ENCODE measurements around the gene CCNL2. TPM values are rescaled to one million over a fixed set of nuclear protein-coding genes. Genes with fewer than 3 reads are reported as not detected.
"Not testable (repeated sequence)": the region's sequence is repeated elsewhere in the genome, so short reads cannot be mapped to it uniquely, and the experiment has no call there.

Gene CCNL2
- total RNA-seq, 2 experiments from 2014 or later = 274 to 281 TPM

- peak overlapping the region; percentile 88 for H3K27ac Mint-ChIP-seq
- H3K36me3 ChIP-seq (ENCODE audit: insufficient read depth, low read length); H3K4me3 ChIP-seq (ENCODE audit: low read length); H3K27me3 ChIP-seq (ENCODE audit: control insufficient read depth in 1 of 2, insufficient read depth in 2 of 2, low read length in 2 of 2); CTCF ChIA-PET; H3K9me3 ChIP-seq (ENCODE audit: control insufficient read depth in 1 of 2, insufficient read depth in 1 of 2, low read length in 2 of 2); H3K27me3 Mint-ChIP-seq; H3K27ac ChIP-seq (ENCODE audit: low read depth in 1 of 2, low read length in 2 of 2); DNase-seq; H3K36me3 Mint-ChIP-seq (ENCODE audit: low read depth); ATAC-seq (ENCODE audit: poor library complexity); H3K9me3 Mint-ChIP-seq: not testable (repeated sequence)
- peaks cover 44% of the 10 kb centered on the region for H3K4me1 ChIP-seq (ENCODE audit: insufficient read depth, low read length)
- peaks cover 39% of the 10 kb centered on the region for H3K4me1 Mint-ChIP-seq (ENCODE audit: low read depth)
- H3K4me3 Mint-ChIP-seq = peak overlapping the region; percentile 25
- POLR2A ChIA-PET = interaction anchor here (2.8 to 4.1 kb wide), 2 partner anchors 16 to 30 kb away, joined by 12 to 23 read pairs; partner anchors contain the start of gene CCNL2
- intact Hi-C loops (cut with DNase I, micrococcal nuclease) = loop anchor here in 1 of 2 experiments (2.0 to 10.0 kb wide), 2 partner anchors 15 to 65 kb away; partner anchors contain the start of genes ACAP3 and PUSL1
These were observed 29.0 kb downstream of the CCNL2 start for GRCh38 chr1:1370094-1370493.

DNA sequence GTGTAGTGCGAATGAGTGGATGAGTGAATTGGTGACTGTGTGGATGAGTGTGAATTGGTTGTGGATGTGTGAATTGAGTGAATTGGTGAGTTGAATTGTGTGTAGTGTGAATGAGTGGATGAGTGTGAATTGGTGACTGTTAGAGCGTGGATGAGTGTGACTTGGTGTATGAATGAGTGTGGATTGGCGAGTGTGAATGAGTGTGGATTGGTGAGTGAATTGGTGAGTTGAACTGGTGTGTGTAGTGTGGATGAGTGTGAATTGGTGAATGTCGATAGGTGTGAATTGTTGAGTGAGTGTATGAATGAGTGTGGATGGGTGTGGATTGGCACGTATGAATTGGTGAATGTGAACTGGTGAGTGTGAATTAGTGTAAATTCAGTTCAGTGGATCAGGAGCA lies 31.8 kb downstream of the CCNL2 start:
- H3K27ac ChIP-seq (ENCODE audit: low read depth in 1 of 2, low read length in 2 of 2) = no peak overlapping the region
- no peak for TF ChIP-seq CTCF (IDR thresholded peaks at IDR 0.05)
- intact Hi-C loops (cut with DNase I, micrococcal nuclease) = no loop called here
- POLR2A ChIA-PET = no interaction called here
- Mint-ChIP-seq H3K4me1 (ENCODE audit: low read depth) (peaks cover 24% of the 10 kb centered on the region), H3K9me3 (no peaks in the 10 kb centered on the region), H3K4me3 (no peak overlapping the region), H3K27me3 (no peaks in the 10 kb centered on the region), H3K27ac (no peak overlapping the region), H3K36me3 (ENCODE audit: low read depth) (no peaks in the 10 kb centered on the region)
- H3K27me3 ChIP-seq (ENCODE audit: control insufficient read depth in 1 of 2, insufficient read depth in 2 of 2, low read length in 2 of 2) = no peaks in the 10 kb centered on the region
- DNase-seq = no peak
- no peak overlapping the region for H3K4me3 ChIP-seq (ENCODE audit: low read length)
- H3K9me3 ChIP-seq (ENCODE audit: control insufficient read depth in 1 of 2, insufficient read depth in 1 of 2, low read length in 2 of 2) = peaks cover 0 to 6% of the 10 kb centered on the region in 2 experiments
- peaks cover 20% of the 10 kb centered on the region for H3K4me1 ChIP-seq (ENCODE audit: insufficient read depth, low read length)
- no peaks in the 10 kb centered on the region for H3K36me3 ChIP-seq (ENCODE audit: insufficient read depth, low read length)
- ATAC-seq (ENCODE audit: poor library complexity) = no peak
- CTCF ChIA-PET = no interaction called here

GRCh38 chr1:1366699-1367066 lies 32.5 kb downstream of the CCNL2 start:
- H3K4me3 Mint-ChIP-seq = no peak overlapping the region
- DNase-seq = no peak
- H3K27me3 ChIP-seq (ENCODE audit: control insufficient read depth in 1 of 2, insufficient read depth in 2 of 2, low read length in 2 of 2) = no peaks in the 10 kb centered on the region
- no peaks in the 10 kb centered on the region for H3K27me3 Mint-ChIP-seq
- H3K4me3 ChIP-seq (ENCODE audit: low read length) = no peak overlapping the region
- ChIA-PET POLR2A (no interaction called here), CTCF (no interaction called here)
- H3K4me1 Mint-ChIP-seq (ENCODE audit: low read depth) = peaks cover 20% of the 10 kb centered on the region
- H3K36me3 ChIP-seq (ENCODE audit: insufficient read depth, low read length) = no peaks in the 10 kb centered on the region
- no peaks in the 10 kb centered on the region for H3K9me3 Mint-ChIP-seq
- no peak overlapping the region for H3K27ac ChIP-seq (ENCODE audit: low read depth in 1 of 2, low read length in 2 of 2)
- intact Hi-C loops (cut with DNase I, micrococcal nuclease) = no loop called here
- ATAC-seq (ENCODE audit: poor library complexity) = no peak
- H3K9me3 ChIP-seq (ENCODE audit: control insufficient read depth in 1 of 2, insufficient read depth in 1 of 2, low read length in 2 of 2) = peaks cover 0 to 6% of the 10 kb centered on the region in 2 experiments
- peaks cover 13% of the 10 kb centered on the region for H3K4me1 ChIP-seq (ENCODE audit: insufficient read depth, low read length)
- H3K36me3 Mint-ChIP-seq (ENCODE audit: low read depth) = no peaks in the 10 kb centered on the region
- no peak overlapping the region for H3K27ac Mint-ChIP-seq
- no peak for TF ChIP-seq CTCF (IDR thresholded peaks at IDR 0.05)

All from CD4-positive, alpha-beta T cell (primary cell).